ENCODE data around the gene MAGI3. TPM values are rescaled to one million over a fixed set of nuclear protein-coding genes. Genes with fewer than 3 reads are reported as not detected.

The MAGI3 gene
- polyA plus RNA-seq, 4 donors = 6.8 to 39.4 (median 12.8) TPM

DNA sequence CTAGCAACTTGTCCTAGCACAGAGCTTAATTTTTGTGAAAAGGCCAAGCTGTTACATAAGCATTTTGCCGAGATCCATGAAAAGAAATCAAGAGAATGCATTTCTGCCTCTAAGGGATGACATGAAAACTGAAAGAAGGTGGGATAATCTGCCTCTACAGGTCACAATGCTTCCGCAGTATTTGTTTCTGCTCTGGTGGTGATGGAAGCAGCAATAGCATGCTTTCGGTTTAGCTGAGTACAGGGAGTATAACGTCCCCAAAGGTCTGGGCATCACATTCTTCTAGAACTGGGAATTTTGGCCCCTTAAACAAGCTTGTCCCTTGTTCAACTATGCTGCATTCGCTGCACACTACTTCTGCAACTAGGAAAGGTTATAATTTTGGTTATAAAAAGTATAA, 14.4 kb upstream of the MAGI3 start:
- 56 to 80% (median 76%) methylated on average over 5 of the region's 5 CpGs for WGBS, 3 donors
- FAIRE-seq (no peak), DNase-seq (no peak)
- H3K4me1 ChIP-seq (ENCODE audit: control insufficient read depth in 3 of 3, insufficient read depth in 2 of 3, low read depth in 1 of 3, low read length in 2 of 3) = no peaks in the 10 kb centered on the region
- no peak overlapping the region for H3K27ac ChIP-seq (ENCODE audit: low read depth in 1 of 3, low read length in 2 of 3)
- no peaks in the 10 kb centered on the region for H3K9me3 ChIP-seq (ENCODE audit: control insufficient read depth in 2 of 2, insufficient read depth in 1 of 2, low read depth in 1 of 2, low read length in 1 of 2)
- H3K27me3 ChIP-seq (ENCODE audit: control insufficient read depth in 3 of 3, insufficient read depth in 3 of 3, low read length in 3 of 3) = no peaks in the 10 kb centered on the region
- no peak overlapping the region for H3K4me3 ChIP-seq (ENCODE audit: low read depth in 1 of 3, low read length in 3 of 3)
- no peaks in the 10 kb centered on the region for H3K36me3 ChIP-seq (ENCODE audit: control insufficient read depth in 3 of 3, insufficient read depth in 2 of 3, low read depth in 1 of 3, low read length in 3 of 3)

DNA sequence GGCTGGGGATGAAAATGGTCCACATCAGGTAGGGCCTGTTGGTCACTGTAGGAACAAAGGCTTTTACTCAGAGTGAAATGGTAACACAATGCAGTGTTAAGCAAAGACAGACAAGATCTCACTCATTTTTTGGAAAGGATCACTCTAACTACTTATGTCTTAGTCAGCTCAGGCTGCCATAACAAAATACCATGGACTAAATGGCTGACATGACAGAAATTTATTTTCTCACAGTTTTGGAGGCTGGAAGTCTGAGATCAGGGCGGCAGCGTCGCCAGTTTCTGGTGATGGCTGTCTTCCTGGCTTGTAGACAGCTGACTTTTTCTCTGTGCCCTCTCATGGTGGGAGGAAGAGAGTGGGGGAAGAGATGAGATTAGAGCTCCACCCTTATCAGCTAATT, 10.2 kb upstream of the MAGI3 start:
- DNase-seq (no peak), FAIRE-seq (no peak)
- H3K9me3 ChIP-seq (ENCODE audit: control insufficient read depth in 2 of 2, insufficient read depth in 1 of 2, low read depth in 1 of 2, low read length in 1 of 2) = no peaks in the 10 kb centered on the region
- no peaks in the 10 kb centered on the region for H3K4me1 ChIP-seq (ENCODE audit: control insufficient read depth in 3 of 3, insufficient read depth in 2 of 3, low read depth in 1 of 3, low read length in 2 of 3)
- WGBS, 3 donors = 93 to 96% (median 95%) methylated on average over 3 of the region's 3 CpGs
- no peaks in the 10 kb centered on the region for H3K36me3 ChIP-seq (ENCODE audit: control insufficient read depth in 3 of 3, insufficient read depth in 2 of 3, low read depth in 1 of 3, low read length in 3 of 3)
- H3K27me3 ChIP-seq (ENCODE audit: control insufficient read depth in 3 of 3, insufficient read depth in 3 of 3, low read length in 3 of 3) = no peaks in the 10 kb centered on the region
- no peak overlapping the region for H3K4me3 ChIP-seq (ENCODE audit: low read depth in 1 of 3, low read length in 3 of 3)
- no peak overlapping the region for H3K27ac ChIP-seq (ENCODE audit: low read depth in 1 of 3, low read length in 2 of 3)

DNA sequence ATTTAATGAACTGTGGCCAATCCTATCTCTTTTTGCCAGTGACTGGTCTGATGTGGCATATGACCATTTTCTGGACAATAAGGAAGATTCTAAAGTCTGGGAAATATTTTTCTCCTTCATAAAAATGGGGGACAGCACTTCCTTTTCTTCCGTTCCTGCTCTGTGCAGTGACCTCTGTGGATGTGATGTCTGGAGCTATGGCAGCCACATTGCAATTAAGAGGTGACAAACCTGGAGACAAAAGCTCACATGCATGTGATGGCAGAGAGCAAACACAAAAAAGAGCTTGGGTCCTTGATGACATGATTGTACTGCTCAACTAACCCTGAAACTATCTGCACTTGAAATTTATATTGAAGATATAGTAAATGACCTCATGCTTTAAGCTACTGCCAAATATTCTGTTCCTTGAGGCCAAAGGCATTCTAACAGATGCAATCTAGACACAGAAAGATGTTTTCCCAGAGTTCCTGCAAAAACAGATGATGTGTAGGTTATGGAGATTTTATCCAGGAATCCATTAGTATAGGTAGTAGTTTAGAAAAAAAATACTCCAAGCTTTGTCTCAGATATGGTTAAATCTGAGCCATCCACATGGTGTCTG, 2.2 kb upstream of the MAGI3 start:
- Histone ChIP-seq H3K4me1 (ENCODE audit: control insufficient read depth in 3 of 3, insufficient read depth in 2 of 3, low read depth in 1 of 3, low read length in 2 of 3) (peaks cover 0 to 3% (median 0%) of the 10 kb centered on the region in 3 donors), H3K4me3 (ENCODE audit: low read depth in 1 of 3, low read length in 3 of 3) (no peak overlapping the region), H3K9me3 (ENCODE audit: control insufficient read depth in 2 of 2, insufficient read depth in 1 of 2, low read depth in 1 of 2, low read length in 1 of 2) (no peaks in the 10 kb centered on the region), H3K27ac (ENCODE audit: low read depth in 1 of 3, low read length in 2 of 3) (peak overlapping the region in 1 of 3 donors; percentile 87), H3K36me3 (ENCODE audit: control insufficient read depth in 3 of 3, insufficient read depth in 2 of 3, low read depth in 1 of 3, low read length in 3 of 3) (no peaks in the 10 kb centered on the region), H3K27me3 (ENCODE audit: control insufficient read depth in 3 of 3, insufficient read depth in 3 of 3, low read length in 3 of 3) (no peaks in the 10 kb centered on the region)
- WGBS, 3 donors = 95 to 100% (median 100%) methylated on average over 1 of the region's 1 CpG
- no peak for DNase-seq
- FAIRE-seq = no peak

DNA sequence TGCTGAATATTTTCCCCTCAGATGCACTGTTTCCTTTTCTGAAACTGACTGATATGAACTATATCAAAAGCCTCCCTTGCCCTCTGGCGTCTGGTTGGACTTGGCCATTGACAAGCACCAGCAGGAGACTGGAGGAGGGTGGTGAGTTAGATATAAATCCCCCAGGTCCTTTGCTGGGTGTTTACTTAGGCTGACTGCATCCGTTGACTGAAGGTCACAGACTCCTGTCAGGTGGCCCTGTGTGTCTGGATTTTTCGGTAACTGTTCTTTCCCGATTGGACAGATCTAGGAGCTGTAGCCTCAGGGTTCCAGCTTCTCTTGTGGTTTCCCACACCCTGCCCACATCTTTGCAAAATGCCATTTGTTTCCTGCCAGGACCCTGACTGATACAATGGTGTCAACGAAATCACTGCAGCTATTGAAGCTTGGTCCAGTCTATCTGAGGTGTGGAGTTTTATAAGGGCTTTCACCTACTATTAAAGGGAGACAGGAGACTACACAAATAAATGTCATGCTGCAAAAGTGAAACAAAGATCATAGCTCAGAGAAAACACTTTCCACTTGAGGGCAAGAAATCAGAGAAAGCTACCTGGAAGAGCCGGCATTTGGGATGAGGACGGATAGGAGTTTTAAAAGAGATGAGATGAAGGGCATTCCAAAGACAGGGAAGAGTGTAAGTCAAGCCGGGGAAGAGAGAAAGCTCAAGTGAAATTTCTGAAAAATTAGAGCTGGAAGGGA, 1.5 kb upstream of the MAGI3 start:
- peak overlapping the region in 2 of 3 donors; percentile 42 to 87 for H3K27ac ChIP-seq (ENCODE audit: low read depth in 1 of 3, low read length in 2 of 3)
- H3K27me3 ChIP-seq (ENCODE audit: control insufficient read depth in 3 of 3, insufficient read depth in 3 of 3, low read length in 3 of 3) = no peaks in the 10 kb centered on the region
- H3K36me3 ChIP-seq (ENCODE audit: control insufficient read depth in 3 of 3, insufficient read depth in 2 of 3, low read depth in 1 of 3, low read length in 3 of 3) = no peaks in the 10 kb centered on the region
- DNase-seq = peak; percentile 75 to 81
- WGBS, 3 donors = 12 to 32% (median 17%) methylated on average over 8 of the region's 8 CpGs
- peaks cover 0 to 3% (median 0%) of the 10 kb centered on the region in 3 donors for H3K4me1 ChIP-seq (ENCODE audit: control insufficient read depth in 3 of 3, insufficient read depth in 2 of 3, low read depth in 1 of 3, low read length in 2 of 3)
- FAIRE-seq = no peak
- H3K9me3 ChIP-seq (ENCODE audit: control insufficient read depth in 2 of 2, insufficient read depth in 1 of 2, low read depth in 1 of 2, low read length in 1 of 2) = no peaks in the 10 kb centered on the region
- peak overlapping the region in 2 of 3 donors; percentile 69 to 98 for H3K4me3 ChIP-seq (ENCODE audit: low read depth in 1 of 3, low read length in 3 of 3)

DNA sequence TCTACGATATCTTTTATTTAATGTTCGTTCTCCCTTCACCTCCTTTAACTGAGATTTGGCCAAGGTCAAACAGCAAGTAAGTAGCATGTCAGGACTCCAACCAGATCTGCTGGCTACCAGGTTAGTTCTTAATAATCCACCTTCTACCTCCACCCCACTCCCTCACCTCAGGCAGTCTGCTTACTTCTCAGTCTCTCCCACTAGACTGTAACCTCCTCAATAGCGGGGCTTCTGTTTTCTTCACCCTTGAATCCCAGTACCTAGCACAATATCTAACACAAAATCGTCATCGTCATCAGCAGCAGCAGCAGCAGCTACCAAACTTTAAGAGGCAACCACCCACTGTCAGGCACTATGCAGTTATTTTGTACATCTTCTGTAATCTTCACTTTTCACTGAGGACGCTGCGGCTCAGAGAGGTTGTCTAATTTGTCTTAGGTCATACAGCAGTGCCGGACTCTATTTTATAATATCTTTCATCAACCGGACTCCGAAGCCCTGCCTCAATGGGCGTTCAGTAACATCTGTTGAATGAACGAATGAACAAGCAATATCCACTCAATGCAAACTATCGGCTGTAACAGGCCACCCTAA, 859 bp upstream of the MAGI3 start:
- 3 to 8% (median 6%) methylated on average over 13 of the region's 13 CpGs for WGBS, 3 donors
- peaks cover 0 to 3% (median 0%) of the 10 kb centered on the region in 3 donors for H3K4me1 ChIP-seq (ENCODE audit: control insufficient read depth in 3 of 3, insufficient read depth in 2 of 3, low read depth in 1 of 3, low read length in 2 of 3)
- H3K9me3 ChIP-seq (ENCODE audit: control insufficient read depth in 2 of 2, insufficient read depth in 1 of 2, low read depth in 1 of 2, low read length in 1 of 2) = no peaks in the 10 kb centered on the region
- H3K27me3 ChIP-seq (ENCODE audit: control insufficient read depth in 3 of 3, insufficient read depth in 3 of 3, low read length in 3 of 3) = no peaks in the 10 kb centered on the region
- no peaks in the 10 kb centered on the region for H3K36me3 ChIP-seq (ENCODE audit: control insufficient read depth in 3 of 3, insufficient read depth in 2 of 3, low read depth in 1 of 3, low read length in 3 of 3)
- peak overlapping the region; percentile 29 to 98 (median 69) for H3K4me3 ChIP-seq (ENCODE audit: low read depth in 1 of 3, low read length in 3 of 3)
- peak in 1 of 2 donors; percentile 45 for DNase-seq
- FAIRE-seq = no peak
- H3K27ac ChIP-seq (ENCODE audit: low read depth in 1 of 3, low read length in 2 of 3) = peak overlapping the region; percentile 42 to 87 (median 56)

DNA sequence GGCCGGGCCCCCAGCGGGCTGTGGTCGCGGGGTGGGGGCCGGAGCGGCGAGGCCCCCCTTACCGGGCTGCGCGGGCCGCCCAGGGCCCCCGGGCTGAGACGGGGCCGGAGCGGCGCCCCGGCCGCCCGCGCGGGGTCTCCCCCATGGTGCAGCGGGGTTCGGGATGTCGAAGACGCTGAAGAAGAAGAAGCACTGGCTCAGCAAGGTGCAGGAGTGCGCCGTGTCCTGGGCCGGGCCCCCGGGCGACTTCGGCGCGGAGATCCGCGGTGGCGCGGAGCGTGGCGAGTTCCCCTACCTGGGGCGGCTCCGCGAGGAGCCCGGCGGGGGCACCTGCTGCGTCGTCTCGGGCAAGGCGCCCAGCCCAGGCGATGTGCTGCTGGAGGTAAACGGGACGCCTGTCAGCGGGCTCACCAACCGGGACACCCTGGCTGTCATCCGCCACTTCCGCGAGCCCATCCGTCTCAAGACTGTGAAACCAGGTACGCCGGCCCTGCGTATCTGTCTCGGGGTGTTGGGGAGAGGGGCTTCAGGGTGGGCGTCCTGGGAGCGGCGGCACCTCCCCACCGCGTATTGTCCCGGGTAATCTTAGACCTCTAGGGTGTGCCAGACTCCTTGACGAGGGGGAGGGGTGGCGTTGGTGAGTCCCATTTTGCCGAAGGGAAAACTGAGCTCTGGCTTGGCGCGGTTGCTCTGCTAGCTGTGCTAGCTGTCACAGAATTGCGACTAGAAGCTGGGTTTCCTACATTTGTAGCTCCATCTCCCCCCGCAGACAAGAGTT, 745 bp downstream of the MAGI3 start:
- Histone ChIP-seq H3K27ac (ENCODE audit: low read depth in 1 of 3, low read length in 2 of 3) (peak overlapping the region; percentile 86 to 99 (median 95)), H3K36me3 (ENCODE audit: control insufficient read depth in 3 of 3, insufficient read depth in 2 of 3, low read depth in 1 of 3, low read length in 3 of 3) (no peaks in the 10 kb centered on the region), H3K9me3 (ENCODE audit: control insufficient read depth in 2 of 2, insufficient read depth in 1 of 2, low read depth in 1 of 2, low read length in 1 of 2) (no peaks in the 10 kb centered on the region), H3K27me3 (ENCODE audit: control insufficient read depth in 3 of 3, insufficient read depth in 3 of 3, low read length in 3 of 3) (no peaks in the 10 kb centered on the region), H3K4me1 (ENCODE audit: control insufficient read depth in 3 of 3, insufficient read depth in 2 of 3, low read depth in 1 of 3, low read length in 2 of 3) (peaks cover 0 to 3% (median 0%) of the 10 kb centered on the region in 3 donors), H3K4me3 (ENCODE audit: low read depth in 1 of 3, low read length in 3 of 3) (peak overlapping the region; percentile 92 to 99 (median 98))
- WGBS, 3 donors = 0 to 1% (median 1%) methylated on average over 49 to 74 of the region's 74 CpGs
- FAIRE-seq = no peak
- peak; percentile 75 to 78 for DNase-seq

DNA sequence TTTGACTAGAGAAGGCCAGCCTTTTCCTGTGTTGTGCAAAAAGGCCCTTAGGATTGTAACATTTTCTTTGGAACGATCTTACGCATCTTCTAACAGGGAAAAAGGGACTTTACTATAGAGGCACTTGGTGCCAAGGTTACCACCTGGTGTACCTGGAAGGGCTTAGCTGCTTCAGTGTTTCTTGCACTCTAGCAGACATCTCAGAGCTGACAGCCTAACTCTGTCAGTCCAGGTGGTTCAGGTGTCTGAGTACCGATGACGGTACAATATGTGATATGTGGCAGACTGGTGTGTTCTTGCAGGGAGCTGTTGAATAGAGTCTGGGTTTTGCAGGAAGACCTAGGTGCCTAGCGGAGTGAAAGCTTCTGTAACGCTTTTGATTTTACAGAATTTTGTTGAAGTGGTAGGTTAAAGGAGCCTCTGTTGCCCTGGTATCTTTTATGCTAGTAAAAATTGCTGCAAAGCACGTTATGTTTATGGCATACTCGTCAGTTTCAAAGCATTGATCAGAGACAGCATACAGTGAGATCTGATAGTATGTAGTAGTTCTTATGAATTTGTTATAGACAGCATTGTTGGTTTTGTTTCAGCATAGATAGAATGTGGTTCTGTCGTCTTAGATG, 1.4 kb downstream of the MAGI3 start:
- H3K36me3 ChIP-seq (ENCODE audit: control insufficient read depth in 3 of 3, insufficient read depth in 2 of 3, low read depth in 1 of 3, low read length in 3 of 3) = no peaks in the 10 kb centered on the region
- peak overlapping the region; percentile 86 to 95 (median 90) for H3K27ac ChIP-seq (ENCODE audit: low read depth in 1 of 3, low read length in 2 of 3)
- H3K27me3 ChIP-seq (ENCODE audit: control insufficient read depth in 3 of 3, insufficient read depth in 3 of 3, low read length in 3 of 3) = no peaks in the 10 kb centered on the region
- DNase-seq (peak; percentile 71 to 72), FAIRE-seq (no peak)
- 7 to 15% (median 9%) methylated on average over 9 of the region's 9 CpGs for WGBS, 3 donors
- peaks cover 0 to 4% (median 0%) of the 10 kb centered on the region in 3 donors for H3K4me1 ChIP-seq (ENCODE audit: control insufficient read depth in 3 of 3, insufficient read depth in 2 of 3, low read depth in 1 of 3, low read length in 2 of 3)
- no peaks in the 10 kb centered on the region for H3K9me3 ChIP-seq (ENCODE audit: control insufficient read depth in 2 of 2, insufficient read depth in 1 of 2, low read depth in 1 of 2, low read length in 1 of 2)
- H3K4me3 ChIP-seq (ENCODE audit: low read depth in 1 of 3, low read length in 3 of 3) = peak overlapping the region; percentile 92 to 99 (median 98)
